GM21576 (cell line): ENCODE results near the gene DDIT4.

Experiments used
- ATAC-seq: cut with Tn5 transposase; IDR thresholded peaks from one replicate; pipeline ENCODE4 v1.9.1; 2021; ENCODE audit warnings: mild to moderate bottlenecking, moderate library complexity; ENCODE audit not compliant: unreplicated experiment

Gene DDIT4

GRCh38 chr10:72315054-72315453, 41.3 kb downstream of the DDIT4 start:
- no peak for ATAC-seq

DNA sequence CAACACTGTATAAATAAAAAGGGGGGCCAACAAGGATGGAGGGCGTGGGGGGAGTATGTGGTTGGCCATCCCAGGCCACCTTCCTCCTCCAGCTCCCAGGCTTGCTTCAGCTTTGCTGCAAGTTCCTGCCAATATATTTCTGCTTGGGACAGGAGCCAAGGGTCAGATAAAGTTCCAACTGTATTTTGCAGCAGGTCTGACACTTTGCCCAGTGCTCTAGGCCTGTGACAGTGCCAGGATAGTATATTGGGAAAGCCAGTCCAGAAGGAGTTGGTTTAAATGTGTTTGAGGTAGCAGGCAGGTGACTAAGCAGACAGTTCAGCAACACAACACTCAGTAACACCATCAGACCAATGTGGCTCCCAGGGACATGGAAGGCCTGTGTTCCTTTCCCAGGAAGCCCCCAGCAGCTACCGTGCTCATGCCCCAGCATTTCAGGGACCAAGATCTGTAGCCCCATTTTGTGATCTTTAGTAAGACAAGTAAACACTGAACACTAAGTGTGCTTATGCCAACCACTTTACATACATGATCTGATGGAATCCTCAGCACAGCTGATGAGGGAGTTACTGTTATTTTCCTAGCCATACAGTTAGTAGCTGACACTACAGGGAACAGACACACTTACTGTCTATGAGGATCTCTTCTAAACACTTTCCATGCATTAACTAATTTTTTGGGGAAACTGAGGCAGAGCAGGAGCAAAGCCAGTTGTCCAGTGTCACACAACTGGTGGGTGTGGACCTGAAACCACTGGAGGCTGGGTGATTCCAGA, 42.1 kb downstream of the DDIT4 start:
- no peak for ATAC-seq

GRCh38 chr10:72316386-72316700, 42.6 kb downstream of the DDIT4 start:
- ATAC-seq: no peak

- ATAC-seq: no peak
These were observed 43.2 kb downstream of the DDIT4 start for GRCh38 chr10:72316748-72317435.

DNA sequence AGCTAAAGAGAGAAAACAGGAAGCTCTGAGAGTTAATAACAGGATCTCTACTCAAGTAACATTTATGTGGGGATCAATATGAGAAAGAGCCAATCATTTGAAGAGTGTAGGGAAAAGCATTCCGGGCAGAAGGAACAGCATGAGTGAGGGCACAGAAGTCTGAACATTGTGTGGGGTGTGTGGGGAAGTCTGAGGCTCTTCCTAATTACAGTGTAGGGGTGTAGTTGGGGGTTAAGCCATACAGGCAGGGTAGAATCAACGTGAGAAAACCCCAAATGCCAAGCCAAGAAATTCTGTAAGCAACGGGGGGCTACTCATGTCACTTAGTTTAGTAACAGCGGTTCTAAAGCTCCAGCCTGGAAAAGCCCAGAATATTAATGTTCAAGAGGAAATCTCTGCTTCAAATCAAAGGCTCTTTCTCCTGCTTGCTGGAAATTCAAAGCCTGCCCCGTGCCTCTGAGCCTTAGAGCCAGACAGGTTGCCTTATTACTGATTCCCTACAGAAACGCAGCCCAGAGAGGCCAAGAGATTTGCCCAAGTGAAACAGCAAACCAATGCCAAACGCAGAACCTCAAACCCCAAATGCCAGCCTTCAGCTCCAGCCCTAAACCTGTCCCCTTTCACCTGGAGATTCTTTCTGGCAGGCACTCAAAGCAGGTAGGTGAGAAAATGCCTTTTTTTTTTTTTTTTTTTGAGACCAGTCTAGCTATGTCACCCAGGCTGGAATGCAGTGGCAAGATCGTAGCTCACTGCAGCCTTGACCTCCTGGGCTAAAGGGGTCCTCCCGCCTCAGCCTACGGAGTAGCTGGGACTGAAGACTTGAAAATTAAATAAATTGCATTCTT, 44.9 kb downstream of the DDIT4 start:
- ATAC-seq: no peak

- peak; percentile 45 for ATAC-seq
These were observed 45.9 kb downstream of the DDIT4 start for GRCh38 chr10:72319416-72320254.

- peak; percentile 64 for ATAC-seq
These were observed 47.0 kb downstream of the DDIT4 start for GRCh38 chr10:72320676-72321247.

DNA sequence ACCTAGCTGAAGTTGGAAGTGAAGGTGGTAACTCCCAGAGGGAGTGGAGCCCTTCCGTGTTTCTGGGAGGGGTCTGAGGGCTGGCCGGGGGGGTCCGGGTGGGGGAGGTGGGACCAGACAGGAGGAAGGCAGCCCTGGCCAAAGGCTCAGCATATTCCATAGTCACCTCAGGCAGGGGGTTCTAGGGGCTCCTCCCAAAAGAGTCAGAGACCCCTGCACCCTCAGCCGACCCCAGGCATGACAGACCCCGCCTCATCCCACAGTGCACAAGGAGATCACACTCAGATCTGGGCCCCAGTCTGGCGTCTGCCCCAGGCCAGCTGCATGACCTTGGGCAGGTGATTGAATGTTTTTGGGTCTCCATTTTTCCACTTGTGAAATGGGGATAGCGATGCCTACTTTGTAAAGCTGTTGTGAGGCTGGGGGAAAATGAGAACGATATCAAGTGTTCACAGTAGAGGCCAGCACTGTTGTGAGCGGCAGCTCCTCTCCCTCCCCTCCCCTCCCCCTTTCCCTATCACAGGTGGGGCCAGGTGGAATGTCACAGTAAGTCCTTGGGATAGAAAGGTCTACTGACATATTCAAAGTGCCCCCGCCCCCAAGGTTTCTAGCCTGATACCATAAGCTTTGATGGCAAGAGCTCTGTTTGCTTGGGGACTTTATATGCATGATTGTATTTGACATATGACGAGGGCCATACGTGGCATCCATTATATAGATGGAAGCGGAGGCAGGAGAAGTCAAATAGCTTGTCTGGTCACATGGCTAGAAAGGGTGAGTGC, 47.7 kb downstream of the DDIT4 start:
- ATAC-seq: no peak

GRCh38 chr10:72322030-72322279, 48.2 kb downstream of the DDIT4 start:
- ATAC-seq: no peak

- no peak for ATAC-seq
These were observed 48.7 kb downstream of the DDIT4 start for GRCh38 chr10:72322280-72323058.

DNA sequence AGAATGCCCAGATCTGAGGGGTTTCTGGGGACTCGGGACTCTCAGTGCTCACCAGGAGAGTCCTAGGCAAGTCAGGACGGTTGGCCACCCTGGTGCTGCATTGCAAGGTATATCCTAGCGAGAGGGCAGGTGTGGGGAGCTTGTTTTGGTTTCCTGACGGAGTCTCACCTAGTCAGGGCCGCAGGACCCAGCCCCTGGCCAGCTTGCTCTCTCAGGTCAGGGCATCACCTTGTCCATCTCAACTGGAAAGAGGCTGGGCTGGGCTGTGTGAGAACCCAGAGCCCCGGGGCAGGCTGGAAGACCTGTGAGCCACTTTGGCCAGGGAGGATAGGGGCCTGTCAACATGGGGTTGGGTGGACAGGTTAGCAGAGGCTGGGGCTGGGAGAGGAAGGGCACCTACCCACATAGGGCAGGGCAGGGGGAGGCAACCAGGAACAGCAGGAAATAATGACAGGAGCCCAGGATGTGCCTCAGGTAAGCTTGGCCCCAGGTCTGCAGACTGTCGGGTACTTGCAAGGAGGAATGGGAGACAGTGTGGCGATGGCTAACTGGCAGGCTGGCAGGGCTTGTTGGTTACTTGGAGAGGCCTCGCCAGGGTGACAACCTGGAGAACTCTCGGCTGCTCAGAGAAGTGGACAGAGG, 49.5 kb downstream of the DDIT4 start:
- ATAC-seq: no peak

DNA sequence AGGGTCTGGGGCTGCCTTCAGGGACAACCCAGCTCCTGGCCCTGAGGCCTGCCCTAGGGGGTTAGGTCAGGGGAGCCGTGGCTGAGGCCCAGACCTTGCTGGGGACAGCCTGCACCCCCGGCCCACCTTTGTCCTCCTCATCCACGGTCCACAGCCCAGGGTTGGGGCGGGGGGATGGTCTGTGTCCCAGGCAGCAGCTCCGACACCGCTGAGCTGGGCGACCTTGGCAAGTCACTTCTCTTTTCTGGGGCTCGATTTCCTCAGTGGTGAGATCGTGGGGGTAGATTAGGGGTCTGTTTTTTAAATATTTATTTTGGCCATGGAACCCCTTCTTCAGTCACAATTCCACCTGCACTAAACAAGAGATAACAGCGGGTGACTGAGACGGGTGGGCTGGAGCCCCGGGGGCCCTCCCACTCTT, 50.1 kb downstream of the DDIT4 start:
- ATAC-seq: no peak
